Subcutaneous abdominal adipose tissue (tissue), 5 donors: ENCODE data around the gene TMEM179.

ENCODE experiments used
- H3K27ac ChIP-seq: one replicate; pipeline ENCODE4 v1.7.0; 2013; ENCODE audit warnings: low read depth, mild to moderate bottlenecking, inconsistent platforms, low read length, moderate library complexity
- H3K27me3 ChIP-seq, 5 donors: one replicate each; pipeline ENCODE4 v1.7.0; 2013; ENCODE audit warnings: low read length in 5 of 5, inconsistent platforms in 1 of 5; ENCODE audit not compliant: control insufficient read depth in 5 of 5, insufficient read depth in 4 of 5
- H3K36me3 ChIP-seq, 5 donors: one replicate each; pipeline ENCODE4 v1.7.0; 2013; ENCODE audit warnings: low read length in 5 of 5; ENCODE audit not compliant: control insufficient read depth in 5 of 5, insufficient read depth in 5 of 5
- H3K4me1 ChIP-seq, 5 donors: one replicate each; pipeline ENCODE4 v1.7.0; 2013; ENCODE audit warnings: low read length in 5 of 5, mild to moderate bottlenecking in 3 of 5, moderate library complexity in 1 of 5; ENCODE audit not compliant: control insufficient read depth in 5 of 5, insufficient read depth in 5 of 5
- H3K4me3 ChIP-seq, 5 donors: one replicate each; pipeline ENCODE4 v1.7.0; 2013; ENCODE audit warnings: low read length in 5 of 5, low read depth in 1 of 5
- H3K9ac ChIP-seq, 5 donors: one replicate each; pipeline ENCODE4 v1.7.0; 2013; ENCODE audit warnings: low read length in 5 of 5, mild to moderate bottlenecking in 4 of 5, moderate library complexity in 3 of 5
- H3K9me3 ChIP-seq, 5 donors: one replicate each; pipeline ENCODE4 v1.7.0; 2013; ENCODE audit warnings: low read length in 5 of 5; ENCODE audit not compliant: control insufficient read depth in 5 of 5
- donor health status: healthy.
- donor health status: healthy.
- donor health status: healthy.
- donor health status: healthy.
- donor health status: healthy.

Gene TMEM179

DNA sequence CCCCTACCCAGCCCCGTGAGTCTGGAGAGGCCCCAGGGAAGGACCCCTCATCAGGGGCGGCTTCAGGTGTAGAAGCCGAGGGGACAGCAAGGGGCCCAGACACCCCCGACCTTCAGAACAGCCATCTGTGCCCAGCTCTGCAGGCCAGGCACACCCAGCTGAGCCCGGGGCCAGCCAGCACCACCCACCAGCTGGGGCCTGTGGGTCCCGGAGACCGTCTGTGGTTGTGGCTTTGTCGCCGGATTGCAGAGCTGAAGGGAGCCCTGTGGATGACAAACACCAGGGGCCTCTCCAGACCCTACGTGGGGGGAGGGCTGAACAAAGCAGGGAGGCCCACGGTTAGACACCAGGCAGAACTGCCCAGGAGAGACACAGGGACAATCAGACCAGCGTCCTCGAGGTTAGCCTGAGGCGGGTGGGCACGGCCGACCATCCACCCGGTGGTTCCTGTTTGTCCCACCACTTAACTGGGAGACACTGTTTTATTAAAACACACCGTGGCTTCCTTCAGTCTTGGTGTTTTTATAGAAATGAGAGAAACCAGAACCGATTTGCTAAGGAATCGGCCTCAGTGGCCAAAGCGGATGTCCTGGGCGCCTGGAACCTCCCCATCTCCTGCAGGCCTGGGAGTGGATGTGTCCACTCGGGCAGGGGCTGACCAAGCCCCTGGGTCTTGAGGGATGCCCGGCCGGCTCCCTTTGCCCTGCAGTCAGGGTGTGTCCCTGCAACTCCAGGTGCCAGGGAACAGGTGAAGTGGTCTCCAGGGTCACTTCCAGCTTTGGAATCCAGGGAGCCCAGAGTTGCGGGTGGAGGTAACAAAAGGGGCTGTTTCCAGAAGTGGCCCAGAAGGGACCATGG lies 15.0 kb downstream of the TMEM179 start:
- no peak overlapping the region for H3K27ac ChIP-seq
- H3K4me3 ChIP-seq, result no peak overlapping the region
- H3K27me3 ChIP-seq, result peaks cover 0 to 5% (median 0%) of the 10 kb centered on the region in 5 donors
- H3K9ac ChIP-seq, result no peak overlapping the region
- peaks cover 0 to 23% (median 14%) of the 10 kb centered on the region in 5 donors for H3K36me3 ChIP-seq
- peaks cover 5 to 70% (median 57%) of the 10 kb centered on the region in 5 donors for H3K4me1 ChIP-seq
- no peaks in the 10 kb centered on the region for H3K9me3 ChIP-seq

DNA sequence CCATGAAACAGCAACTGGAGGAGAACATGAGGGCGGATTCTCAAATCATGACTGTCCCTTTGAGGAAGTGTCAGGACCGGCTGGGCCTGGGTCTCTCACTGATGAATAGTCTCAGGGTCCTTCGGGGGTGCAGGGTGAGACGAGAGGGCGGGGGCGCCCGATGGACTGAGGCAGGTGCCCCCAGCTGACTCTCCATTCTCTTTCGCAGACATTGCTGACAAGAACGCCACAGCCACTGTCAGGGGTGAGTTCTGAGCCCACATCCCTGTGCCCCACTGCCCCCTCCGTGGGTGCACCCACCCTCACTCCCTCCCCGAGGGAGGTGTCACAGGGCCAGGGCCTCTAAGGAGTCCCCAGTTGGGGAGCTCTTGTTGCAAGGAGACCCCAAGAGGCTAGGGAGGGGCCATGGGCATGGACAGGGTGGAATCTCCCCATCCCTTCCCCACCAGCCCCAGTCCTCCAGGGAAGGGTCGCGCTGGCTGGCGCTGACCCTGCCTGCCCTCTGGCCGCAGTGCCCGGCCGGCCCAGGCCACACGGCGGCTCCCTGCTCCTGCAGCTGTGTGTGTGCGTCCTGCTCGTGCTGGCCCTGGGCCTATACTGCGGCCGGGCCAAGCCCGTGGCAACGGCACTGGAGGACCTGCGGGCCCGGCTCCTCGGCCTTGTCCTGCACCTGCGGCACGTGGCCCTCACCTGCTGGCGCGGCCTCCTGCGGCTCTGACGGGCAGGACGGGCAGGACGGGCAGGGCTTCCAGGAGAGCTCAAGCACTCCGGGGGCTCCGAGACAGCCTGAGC lies 16.3 kb downstream of the TMEM179 start:
- peaks cover 9 to 70% (median 58%) of the 10 kb centered on the region in 5 donors for H3K4me1 ChIP-seq
- H3K36me3 ChIP-seq, result peaks cover 0 to 28% (median 14%) of the 10 kb centered on the region in 5 donors
- H3K27ac ChIP-seq, result no peak overlapping the region
- no peak overlapping the region for H3K9ac ChIP-seq
- H3K9me3 ChIP-seq, result no peaks in the 10 kb centered on the region
- H3K4me3 ChIP-seq, result no peak overlapping the region
- peaks cover 0 to 8% (median 0%) of the 10 kb centered on the region in 5 donors for H3K27me3 ChIP-seq

DNA sequence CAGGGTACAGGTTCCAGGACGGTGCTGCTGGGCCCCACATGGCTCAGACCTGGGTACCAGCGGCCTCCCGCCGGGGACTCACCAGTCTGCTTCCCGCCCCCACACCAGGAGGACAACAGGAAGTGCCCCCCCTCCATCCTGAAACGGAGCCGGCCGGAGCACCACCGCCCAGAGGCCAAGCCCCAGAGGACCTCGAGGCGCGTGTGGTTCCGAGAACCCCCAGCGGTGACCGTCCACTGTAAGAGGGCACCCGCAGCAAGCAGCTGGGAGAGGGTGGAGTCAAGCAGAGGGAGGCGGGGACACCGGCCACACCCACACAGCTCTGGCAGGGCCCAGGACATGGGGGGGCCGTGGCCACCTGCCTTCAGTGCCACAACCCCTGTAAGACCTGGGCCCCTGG lies 16.9 kb downstream of the TMEM179 start:
- Histone ChIP-seq H3K27ac (no peak overlapping the region), H3K4me3 (no peak overlapping the region), H3K4me1 (peaks cover 12 to 70% (median 58%) of the 10 kb centered on the region in 5 donors), H3K9ac (no peak overlapping the region), H3K27me3 (peaks cover 0 to 8% (median 0%) of the 10 kb centered on the region in 5 donors), H3K36me3 (peaks cover 0 to 28% (median 14%) of the 10 kb centered on the region in 5 donors), H3K9me3 (no peaks in the 10 kb centered on the region)

GRCh38 chr14:104586832-104587620 lies 17.5 kb downstream of the TMEM179 start:
- Histone ChIP-seq H3K4me3 (no peak overlapping the region), H3K9me3 (no peaks in the 10 kb centered on the region), H3K36me3 (peaks cover 0 to 28% (median 14%) of the 10 kb centered on the region in 5 donors), H3K9ac (no peak overlapping the region), H3K27me3 (peaks cover 0 to 3% (median 0%) of the 10 kb centered on the region in 5 donors), H3K4me1 (peaks cover 7 to 70% (median 61%) of the 10 kb centered on the region in 5 donors), H3K27ac (no peak overlapping the region)

GRCh38 chr14:104585966-104586697 lies 18.4 kb downstream of the TMEM179 start:
- no peaks in the 10 kb centered on the region for H3K9me3 ChIP-seq
- H3K27ac ChIP-seq, result no peak overlapping the region
- peak overlapping the region in 2 of 5 donors; percentile 8 to 21 for H3K9ac ChIP-seq
- H3K4me3 ChIP-seq, result no peak overlapping the region
- H3K4me1 ChIP-seq, result peaks cover 7 to 76% (median 69%) of the 10 kb centered on the region in 5 donors
- H3K36me3 ChIP-seq, result peaks cover 0 to 28% (median 14%) of the 10 kb centered on the region in 5 donors
- peaks cover 0 to 3% (median 0%) of the 10 kb centered on the region in 5 donors for H3K27me3 ChIP-seq

- peaks cover 0 to 3% (median 0%) of the 10 kb centered on the region in 5 donors for H3K27me3 ChIP-seq
- H3K4me3 ChIP-seq, result no peak overlapping the region
- H3K4me1 ChIP-seq, result peaks cover 7 to 90% (median 85%) of the 10 kb centered on the region in 5 donors
- peak overlapping the region in 1 of 5 donors; percentile 21 for H3K9ac ChIP-seq
- H3K9me3 ChIP-seq, result no peaks in the 10 kb centered on the region
- H3K36me3 ChIP-seq, result peaks cover 0 to 23% (median 10%) of the 10 kb centered on the region in 5 donors
- no peak overlapping the region for H3K27ac ChIP-seq
These were observed 20.0 kb downstream of the TMEM179 start for GRCh38 chr14:104584557-104584956.

- no peak overlapping the region for H3K9ac ChIP-seq
- H3K36me3 ChIP-seq, result peaks cover 0 to 14% (median 7%) of the 10 kb centered on the region in 5 donors
- peak overlapping the region in 4 of 5 donors; percentile 20 to 75 (median 54) for H3K4me3 ChIP-seq
- H3K4me1 ChIP-seq, result peaks cover 10 to 98% (median 93%) of the 10 kb centered on the region in 5 donors
- H3K27me3 ChIP-seq, result peaks cover 0 to 3% (median 0%) of the 10 kb centered on the region in 5 donors
- H3K27ac ChIP-seq, result no peak overlapping the region
- no peaks in the 10 kb centered on the region for H3K9me3 ChIP-seq
These were observed 20.9 kb downstream of the TMEM179 start for GRCh38 chr14:104583424-104584306.

GRCh38 chr14:104582662-104583061 lies 21.9 kb downstream of the TMEM179 start:
- Histone ChIP-seq H3K9me3 (no peaks in the 10 kb centered on the region), H3K4me1 (peaks cover 11 to 100% (median 98%) of the 10 kb centered on the region in 5 donors), H3K4me3 (peak overlapping the region in 4 of 5 donors; percentile 49 to 75 (median 62)), H3K36me3 (peaks cover 0 to 5% (median 0%) of the 10 kb centered on the region in 5 donors), H3K9ac (peak overlapping the region in 2 of 5 donors; percentile 68 to 84), H3K27ac (peak overlapping the region; percentile 79), H3K27me3 (peaks cover 0 to 3% (median 0%) of the 10 kb centered on the region in 5 donors)
